ENCODE measurements around the gene ANGPT4.

GRCh38 chr20:904039-904545 is 12.0 kb downstream of the ANGPT4 start:
- TF ChIP-seq, protein P1, sequence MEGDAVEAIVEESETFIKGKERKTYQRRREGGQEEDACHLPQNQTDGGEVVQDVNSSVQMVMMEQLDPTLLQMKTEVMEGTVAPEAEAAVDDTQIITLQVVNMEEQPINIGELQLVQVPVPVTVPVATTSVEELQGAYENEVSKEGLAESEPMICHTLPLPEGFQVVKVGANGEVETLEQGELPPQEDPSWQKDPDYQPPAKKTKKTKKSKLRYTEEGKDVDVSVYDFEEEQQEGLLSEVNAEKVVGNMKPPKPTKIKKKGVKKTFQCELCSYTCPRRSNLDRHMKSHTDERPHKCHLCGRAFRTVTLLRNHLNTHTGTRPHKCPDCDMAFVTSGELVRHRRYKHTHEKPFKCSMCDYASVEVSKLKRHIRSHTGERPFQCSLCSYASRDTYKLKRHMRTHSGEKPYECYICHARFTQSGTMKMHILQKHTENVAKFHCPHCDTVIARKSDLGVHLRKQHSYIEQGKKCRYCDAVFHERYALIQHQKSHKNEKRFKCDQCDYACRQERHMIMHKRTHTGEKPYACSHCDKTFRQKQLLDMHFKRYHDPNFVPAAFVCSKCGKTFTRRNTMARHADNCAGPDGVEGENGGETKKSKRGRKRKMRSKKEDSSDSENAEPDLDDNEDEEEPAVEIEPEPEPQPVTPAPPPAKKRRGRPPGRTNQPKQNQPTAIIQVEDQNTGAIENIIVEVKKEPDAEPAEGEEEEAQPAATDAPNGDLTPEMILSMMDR (IDR thresholded peaks at IDR 0.05) = no peak
- no peak for TF ChIP-seq POLR2AphosphoS5 (IDR thresholded peaks at IDR 0.05; ENCODE audit: low read depth, low read length)
